HepG2 (cell line): ENCODE data around the gene MMS19. TPM values are rescaled to one million over a fixed set of nuclear protein-coding genes. Genes with fewer than 3 reads are reported as not detected.

ENCODE experiments used
- ATAC-seq: fragments of 200-7000 bp; cut with Tn5 transposase; 3 replicates; pipeline ENCODE4 v1.9.1; 2020; ENCODE audit warnings: mild to moderate bottlenecking, moderate library complexity
- BruUV-seq: library from RNA; stranded (reverse); fragments of 400-500 nt; replicated peaks from 2 replicates; lab custom pipeline; 2021; lab: Mats Ljungman, UMichigan
- CTCF ChIA-PET: fragments of 300-600 bp; formaldehyde crosslinking; extraction: SDS; loops from one replicate; lab custom pipeline; 2021; ENCODE audit warnings: low total read pairs, inconsistent platforms, low intra/inter-chr PET ratio; lab: Yijun Ruan, JAX
- POLR2A ChIA-PET: fragments of 350-600 bp; sonication (Branson Sonifier 250); formaldehyde crosslinking; loops from one replicate; lab custom pipeline; 2020; ENCODE audit warnings: antibody characterized with exemption, inconsistent platforms; lab: Yijun Ruan, JAX
- DNase-seq: peaks from one replicate; pipeline ENCODE4 v3.0.0-alpha.2; 2015; ENCODE audit warnings: low spot score
- FAIRE-seq: peaks from 3 replicates; lab custom pipeline; 2011; peaks lifted over from hg19 to GRCh38; lab: Jason Lieb, UNC
- H2AFZ ChIP-seq: one replicate; pipeline ENCODE4 v1.6.1; 2011; ENCODE audit warnings: low read length, inconsistent platforms
- H3K27ac ChIP-seq: fragments of 300-600 bp; 3 replicates; pipeline ENCODE4 v1.8.0; 2011; ENCODE audit warnings: mixed run types, mild to moderate bottlenecking, mixed read lengths, low read length, inconsistent platforms; ENCODE audit not compliant: insufficient read depth; ENCODE audit errors: extremely low read length
- H3K27me3 ChIP-seq, 2 experiments: fragments of 200-600 bp in 1 of 2; 2 replicates in 1 of 2; 3 replicates in 1 of 2; pipeline versions ENCODE4 v1.6.0 to v1.8.0; 2011; ENCODE audit warnings: low read length in 2 of 2, mild to moderate bottlenecking in 2 of 2, moderate library complexity in 2 of 2, inconsistent platforms in 1 of 2; ENCODE audit not compliant: insufficient read depth in 2 of 2, control insufficient read depth in 1 of 2
- H3K36me3 ChIP-seq, 2 experiments: fragments of 200-600 bp in 1 of 2; replicated peaks in 1 of 2; 2 replicates in 1 of 2; 3 replicates in 1 of 2; pipeline versions ENCODE4 v1.5.1 to v1.8.0; 2011; ENCODE audit warnings: low read length in 2 of 2, inconsistent platforms in 1 of 2; ENCODE audit not compliant: insufficient read depth in 2 of 2, control insufficient read depth in 1 of 2
- H3K4me1 ChIP-seq: 2 replicates; pipeline ENCODE4 v1.5.1; 2012; ENCODE audit warnings: low read length, inconsistent platforms; ENCODE audit not compliant: insufficient read depth
- H3K4me2 ChIP-seq: 2 replicates; pipeline ENCODE4 v1.6.0; 2011; ENCODE audit warnings: low read depth, low read length, inconsistent platforms
- H3K4me3 ChIP-seq, 3 experiments: fragments of 200-600 bp in 1 of 3; sonication (generic), shearing (Covaris generic) in 1 of 3; replicated peaks in 1 of 3; 2 replicates each; pipeline ENCODE4 v1.5.1; 2011 to 2016; ENCODE audit warnings: low read length in 3 of 3, inconsistent platforms in 2 of 3, low read depth in 2 of 3, mild to moderate bottlenecking in 2 of 3, control low read depth in 1 of 3, mixed read lengths in 1 of 3; ENCODE audit not compliant: insufficient read depth in 1 of 3
- H3K79me2 ChIP-seq: one replicate; pipeline ENCODE4 v1.6.1; 2011; ENCODE audit warnings: low read length, inconsistent platforms; ENCODE audit not compliant: insufficient read depth
- H3K9ac ChIP-seq: 2 replicates; pipeline ENCODE4 v1.6.0; 2011; ENCODE audit warnings: mild to moderate bottlenecking, low read depth, low read length, inconsistent platforms; ENCODE audit not compliant: insufficient read depth
- H3K9me3 ChIP-seq: 2 replicates; pipeline ENCODE4 v1.5.1; 2012; ENCODE audit warnings: mild to moderate bottlenecking, low read length
- H4K20me1 ChIP-seq: 2 replicates; pipeline ENCODE4 v1.6.0; 2011; ENCODE audit warnings: inconsistent platforms, mild to moderate bottlenecking, low read length, moderate library complexity; ENCODE audit not compliant: insufficient read depth
- CTCF ChIP-seq: sonication (generic); formaldehyde crosslinking; IDR thresholded peaks from 2 replicates; pipeline ENCODE4 v1.5.0; 2020; ENCODE audit warnings: mild to moderate bottlenecking, missing genetic modification reagents, moderate library complexity
- STAG1 ChIP-seq: sonication (generic); formaldehyde crosslinking; IDR thresholded peaks from 2 replicates; pipeline ENCODE4 v1.4.0; 2020; ENCODE audit warnings: missing genetic modification reagents
- TARDBP ChIP-seq: sonication (generic); formaldehyde crosslinking; IDR thresholded peaks from 2 replicates; pipeline ENCODE4 v1.8.0; 2022; ENCODE audit warnings: mild to moderate bottlenecking, missing genetic modification reagents
- TP53 ChIP-seq: sonication (generic); formaldehyde crosslinking; conservative IDR thresholded peaks from 2 replicates; pipeline ENCODE4 v1.4.0; 2020; ENCODE audit warnings: missing genetic modification reagents
- ZNF256 ChIP-seq: sonication (generic); formaldehyde crosslinking; conservative IDR thresholded peaks from 2 replicates; pipeline ENCODE4 v1.4.0; 2020; ENCODE audit warnings: missing genetic modification reagents
- ZNF274 ChIP-seq: sonication (generic); formaldehyde crosslinking; IDR thresholded peaks from 2 replicates; pipeline ENCODE4 v1.5.1; 2020; ENCODE audit warnings: mild to moderate bottlenecking, missing genetic modification reagents
- ZNF550 ChIP-seq: sonication (generic); formaldehyde crosslinking; IDR thresholded peaks from 2 replicates; pipeline ENCODE4 v1.4.0; 2020; ENCODE audit warnings: mild to moderate bottlenecking, missing genetic modification reagents, borderline replicate concordance
- ZNF768 ChIP-seq: sonication (generic); formaldehyde crosslinking; IDR thresholded peaks from 2 replicates; pipeline ENCODE4 v1.4.0; 2020; ENCODE audit warnings: missing genetic modification reagents
- ZNF879 ChIP-seq: sonication (generic); formaldehyde crosslinking; IDR thresholded peaks from 2 replicates; pipeline ENCODE4 v1.8.1; 2023; ENCODE audit warnings: missing genetic modification reagents
- WGBS: methylation state at CpG from one replicate; pipeline ENCODE4 v1.1.6; 2017; ENCODE audit warnings: low lambda C conversion rate; 5-methylcytosine and 5-hydroxymethylcytosine counted together
- in situ Hi-C: cut with HindIII; loops from 2 replicates; pipeline ENCODE4 v1.10.0; 2017; ENCODE audit warnings: low pct_unique_long_range_greater_than_20kb; ENCODE audit not compliant: extremely low pct_ligation_motif_present
- intact Hi-C: fragments of 100-400 bp; cut with micrococcal nuclease; formaldehyde crosslinking; loops from one replicate; pipeline ENCODE4 v1.10.0; 2022; ENCODE audit not compliant: unreplicated experiment
- polyA plus RNA-seq, 8 experiments: library from polyadenylated mRNA; depleted of rRNA in 3 of 8; stranded (reverse) in 7 of 8; unstranded in 1 of 8; fragments of >200 nt; fragmentation: Illumina TruSeq in 4 of 8; extraction: Trizol in 4 of 8; gene quantifications; 2 replicates each; pipeline versions ENCODE4 v1.2.1 to v1.2.3, GENCODE V29; 2011 to 2016; ENCODE audit warnings: low read depth in 4 of 8, missing spikeins in 1 of 8, mixed read lengths in 1 of 8; ENCODE audit not compliant: insufficient read depth in 1 of 8
- total RNA-seq, 5 experiments: library from RNA; depleted of rRNA; stranded (reverse); fragments of >200 nt; fragmentation: Illumina TruSeq; extraction: Trizol; gene quantifications; 2 replicates each; pipeline ENCODE4 v1.2.3, GENCODE V29; 2016; ENCODE audit warnings: low read depth in 1 of 5
- TF ChIP-seq, protein P1 (sequence below): sonication (generic); formaldehyde crosslinking; IDR thresholded peaks from 2 replicates; pipeline ENCODE4 v1.8.0; 2022; ENCODE audit warnings: mild to moderate bottlenecking, missing genetic modification reagents, moderate library complexity
- TF ChIP-seq, protein P2 (sequence below): sonication (generic); formaldehyde crosslinking; IDR thresholded peaks from 2 replicates; pipeline ENCODE4 v1.4.0; 2020; ENCODE audit warnings: missing genetic modification reagents, mild to moderate bottlenecking, borderline replicate concordance

MMS19 gene
- total and polyA plus RNA-seq, 2 of the 13 experiments (the other 11 are each of a cell fraction or from before 2014, with no cell fraction given) = 76.4 to 107 TPM

GRCh38 chr10:97522071-97522470 lies 23.8 kb upstream of the MMS19 start (continued):
- no peak for TF ChIP-seq TP53 (CRISPR knock-in tag)
- TF ChIP-seq, protein P1, sequence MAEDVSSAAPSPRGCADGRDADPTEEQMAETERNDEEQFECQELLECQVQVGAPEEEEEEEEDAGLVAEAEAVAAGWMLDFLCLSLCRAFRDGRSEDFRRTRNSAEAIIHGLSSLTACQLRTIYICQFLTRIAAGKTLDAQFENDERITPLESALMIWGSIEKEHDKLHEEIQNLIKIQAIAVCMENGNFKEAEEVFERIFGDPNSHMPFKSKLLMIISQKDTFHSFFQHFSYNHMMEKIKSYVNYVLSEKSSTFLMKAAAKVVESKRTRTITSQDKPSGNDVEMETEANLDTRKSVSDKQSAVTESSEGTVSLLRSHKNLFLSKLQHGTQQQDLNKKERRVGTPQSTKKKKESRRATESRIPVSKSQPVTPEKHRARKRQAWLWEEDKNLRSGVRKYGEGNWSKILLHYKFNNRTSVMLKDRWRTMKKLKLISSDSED (CRISPR knock-in tag) = no peak
- TF ChIP-seq, protein P2, sequence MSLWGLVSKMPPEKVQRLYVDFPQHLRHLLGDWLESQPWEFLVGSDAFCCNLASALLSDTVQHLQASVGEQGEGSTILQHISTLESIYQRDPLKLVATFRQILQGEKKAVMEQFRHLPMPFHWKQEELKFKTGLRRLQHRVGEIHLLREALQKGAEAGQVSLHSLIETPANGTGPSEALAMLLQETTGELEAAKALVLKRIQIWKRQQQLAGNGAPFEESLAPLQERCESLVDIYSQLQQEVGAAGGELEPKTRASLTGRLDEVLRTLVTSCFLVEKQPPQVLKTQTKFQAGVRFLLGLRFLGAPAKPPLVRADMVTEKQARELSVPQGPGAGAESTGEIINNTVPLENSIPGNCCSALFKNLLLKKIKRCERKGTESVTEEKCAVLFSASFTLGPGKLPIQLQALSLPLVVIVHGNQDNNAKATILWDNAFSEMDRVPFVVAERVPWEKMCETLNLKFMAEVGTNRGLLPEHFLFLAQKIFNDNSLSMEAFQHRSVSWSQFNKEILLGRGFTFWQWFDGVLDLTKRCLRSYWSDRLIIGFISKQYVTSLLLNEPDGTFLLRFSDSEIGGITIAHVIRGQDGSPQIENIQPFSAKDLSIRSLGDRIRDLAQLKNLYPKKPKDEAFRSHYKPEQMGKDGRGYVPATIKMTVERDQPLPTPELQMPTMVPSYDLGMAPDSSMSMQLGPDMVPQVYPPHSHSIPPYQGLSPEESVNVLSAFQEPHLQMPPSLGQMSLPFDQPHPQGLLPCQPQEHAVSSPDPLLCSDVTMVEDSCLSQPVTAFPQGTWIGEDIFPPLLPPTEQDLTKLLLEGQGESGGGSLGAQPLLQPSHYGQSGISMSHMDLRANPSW = no peak
- TF ChIP-seq ZNF274 (CRISPR knock-in tag) = no peak
- no peak for TF ChIP-seq TARDBP (CRISPR knock-in tag)
- TF ChIP-seq ZNF879 (CRISPR knock-in tag) = no peak

GRCh38 chr10:97520978-97521761 lies 22.9 kb upstream of the MMS19 start:
- H3K27me3 ChIP-seq = no peaks in the 10 kb centered on the region
- POLR2A ChIA-PET = interaction anchor here (1.1 kb wide), 1 partner anchor 21 kb away, joined by 3 read pairs; no protein-coding TSS in a partner anchor

More at GRCh38 chr10:97520978-97521761, 22.9 kb upstream of the MMS19 start:
- intact Hi-C loops (no loop called here), in situ Hi-C loops (no loop called here)
- BruUV-seq = no TSS peak
- Histone ChIP-seq H2AFZ (no peak overlapping the region), H3K79me2 (no peaks in the 10 kb centered on the region), H3K4me3 (no peak overlapping the region), H3K36me3 (no peaks in the 10 kb centered on the region), H4K20me1 (no peaks in the 10 kb centered on the region), H3K4me1 (peaks cover 21% of the 10 kb centered on the region), H3K9ac (no peak overlapping the region), H3K27ac (no peak overlapping the region), H3K9me3 (no peaks in the 10 kb centered on the region), H3K4me2 (no peak overlapping the region)
- TF ChIP-seq CTCF (CRISPR knock-in tag) = peak; percentile 22; the same call in 1 of the 2 replicates
- no peak for TF ChIP-seq ZNF256 (CRISPR knock-in tag)
- peak; percentile 22; the same call in 1 of the 2 replicates for TF ChIP-seq ZNF768 (CRISPR knock-in tag)
- TF ChIP-seq STAG1 (CRISPR knock-in tag) = 0 out of 2 replicates have a peak, but pooled peaks have one; percentile 9
- no peak for TF ChIP-seq ZNF550
- WGBS = 90% methylated on average over 10 of the region's 11 CpGs
- ATAC-seq = no peak
- DNase-seq = no peak
- FAIRE-seq = no peak
- CTCF ChIA-PET = no interaction called here
